A549 (cell line): ENCODE results near the gene SMARCA4. TPM values are rescaled to one million over a fixed set of nuclear protein-coding genes. Genes with fewer than 3 reads are reported as not detected.
A peak's percentile ranks its signal among the peaks of the same experiment; 100 is the strongest.

Experiments used
- ATAC-seq, 2 experiments: fragments of 200-7000 bp in 1 of 2; fragments of >200 bp in 1 of 2; cut with Nextera tagmentation in 1 of 2; cut with Tn5 transposase in 1 of 2; 3 replicates each; pipeline versions ENCODE4 v1.8.0 to v1.9.1; 2018 to 2020; ENCODE audit warnings: mild to moderate bottlenecking in 1 of 2, moderate library complexity in 1 of 2
- CTCF ChIA-PET: fragments of 300-600 bp; sonication (Branson Sonifier 250); formaldehyde crosslinking; extraction: SDS; loops from one replicate; lab custom pipeline; 2021; ENCODE audit warnings: antibody characterized with exemption, inconsistent platforms; lab: Yijun Ruan, JAX
- POLR2A ChIA-PET: fragments of 350-600 bp; formaldehyde crosslinking; extraction: SDS; loops from one replicate; lab custom pipeline; 2021; ENCODE audit warnings: antibody characterized with exemption, inconsistent platforms; lab: Yijun Ruan, JAX
- DNase-seq, 2 experiments: peaks; one replicate each; pipeline versions ENCODE4 v3.0.0 to v3.0.0-alpha.2; 2011 to 2016; ENCODE audit warnings: low read depth in 1 of 2, low spot score in 1 of 2
- FAIRE-seq: peaks from 2 replicates; lab custom pipeline; 2011; peaks lifted over from hg19 to GRCh38; lab: Jason Lieb, UNC
- H3K27ac ChIP-seq, 2 experiments: fragments of >200 bp; sonication (Bioruptor Twin); formaldehyde crosslinking; 3 replicates each; pipeline ENCODE4 v1.5.1; 2016 to 2017
- H3K4me1 ChIP-seq: fragments of >200 bp; sonication (Bioruptor Twin); formaldehyde crosslinking; 3 replicates; pipeline ENCODE4 v1.6.1; 2016
- H3K4me2 ChIP-seq: fragments of >200 bp; sonication (Bioruptor Twin); formaldehyde crosslinking; 3 replicates; pipeline ENCODE4 v1.6.1; 2016
- H3K4me3 ChIP-seq: fragments of >200 bp; sonication (Bioruptor Twin); formaldehyde crosslinking; 3 replicates; pipeline ENCODE4 v1.5.1; 2016
- H3K9me3 ChIP-seq: fragments of >200 bp; sonication (Bioruptor Twin); formaldehyde crosslinking; 3 replicates; pipeline ENCODE4 v1.6.1; 2016
- BCL3 ChIP-seq: fragments of >200 bp; sonication (Bioruptor Twin); formaldehyde crosslinking; IDR thresholded peaks from 3 replicates; pipeline ENCODE4 v1.6.1; 2016
- CBX2 ChIP-seq: fragments of 200-600 bp; sonication (generic); IDR thresholded peaks from 2 replicates; pipeline ENCODE4 v1.6.1; 2016; ENCODE audit warnings: low read depth, mild to moderate bottlenecking, borderline replicate concordance
- CHD4 ChIP-seq: fragments of 200-600 bp; sonication (generic); IDR thresholded peaks from 2 replicates; pipeline ENCODE4 v1.6.1; 2016; ENCODE audit warnings: antibody characterized with exemption, mild to moderate bottlenecking, borderline replicate concordance
- CTCF ChIP-seq: fragments of >200 bp; sonication (Bioruptor Twin); formaldehyde crosslinking; IDR thresholded peaks from 3 replicates; pipeline ENCODE4 v1.5.1; 2016
- EHF ChIP-seq: fragments of 250-450 bp; sonication (Bioruptor Pico); IDR thresholded peaks from 2 replicates; pipeline ENCODE4 v1.5.0; 2020; ENCODE audit warnings: mild to moderate bottlenecking
- EHMT2 ChIP-seq: fragments of 200-600 bp; sonication (generic); IDR thresholded peaks from 2 replicates; pipeline ENCODE4 v1.6.1; 2016; ENCODE audit warnings: antibody characterized with exemption, low read depth, mild to moderate bottlenecking, moderate library complexity
- EP300 ChIP-seq, 2 experiments: fragments of >200 bp; sonication (Bioruptor Twin); formaldehyde crosslinking; IDR thresholded peaks; 2 replicates in 1 of 2; 3 replicates in 1 of 2; pipeline ENCODE4 v1.6.1; 2016 to 2017
- FOSB ChIP-seq: fragments of 250-450 bp; sonication (Bioruptor Pico); IDR thresholded peaks from 2 replicates; pipeline ENCODE4 v1.5.0; 2020; ENCODE audit warnings: mild to moderate bottlenecking, moderate library complexity
- FOSL2 ChIP-seq, 2 experiments: fragments of 450-650 bp in 1 of 2; fragments of >200 bp in 1 of 2; sonication (Bioruptor Twin) in 1 of 2; formaldehyde crosslinking; IDR thresholded peaks; 2 replicates each; pipeline versions ENCODE4 v1.5.0 to v1.6.1; 2016 to 2020; ENCODE audit warnings: mild to moderate bottlenecking in 1 of 2, moderate library complexity in 1 of 2
- HES2 ChIP-seq: fragments of >200 bp; sonication (Bioruptor Twin); formaldehyde crosslinking; IDR thresholded peaks from 2 replicates; pipeline ENCODE4 v1.6.1; 2016
- HEYL ChIP-seq: fragments of 250-450 bp; sonication (Bioruptor Pico); IDR thresholded peaks from 2 replicates; pipeline ENCODE4 v1.8.0; 2021; ENCODE audit warnings: mild to moderate bottlenecking, moderate library complexity
- HOXA7 ChIP-seq: fragments of 250-450 bp; sonication (Bioruptor Pico); IDR thresholded peaks from 2 replicates; pipeline ENCODE4 v1.5.0; 2020; ENCODE audit warnings: mild to moderate bottlenecking, moderate library complexity
- HOXB13 ChIP-seq: fragments of 250-450 bp; sonication (Bioruptor Pico); IDR thresholded peaks from 2 replicates; pipeline ENCODE4 v1.5.0; 2020; ENCODE audit warnings: low read depth, mild to moderate bottlenecking, moderate library complexity
- KDM5A ChIP-seq: fragments of 200-600 bp; sonication (generic); IDR thresholded peaks from 2 replicates; pipeline ENCODE4 v1.6.1; 2016; ENCODE audit warnings: antibody characterized with exemption, mild to moderate bottlenecking
- MAFK ChIP-seq: fragments of 450-650 bp; IDR thresholded peaks from 2 replicates; pipeline ENCODE4 v1.6.1; 2014; ENCODE audit not compliant: partially characterized antibody
- MAX ChIP-seq: IDR thresholded peaks from 2 replicates; pipeline ENCODE4 v1.6.1; 2012
- NFE2L2 ChIP-seq: fragments of 150-350 bp; conservative IDR thresholded peaks from 2 replicates; pipeline ENCODE4 v1.6.1; 2014; ENCODE audit warnings: low read length
- NPAS2 ChIP-seq: fragments of 250-450 bp; sonication (Bioruptor Pico); IDR thresholded peaks from 2 replicates; pipeline ENCODE4 v1.8.0; 2022; ENCODE audit warnings: mild to moderate bottlenecking, moderate library complexity, borderline replicate concordance
- PHF8 ChIP-seq: fragments of 200-600 bp; sonication (generic); IDR thresholded peaks from 2 replicates; pipeline ENCODE4 v1.6.1; 2016; ENCODE audit warnings: low read depth, mild to moderate bottlenecking, antibody characterized with exemption, moderate library complexity, borderline replicate concordance
- POLR2A ChIP-seq: IDR thresholded peaks from 2 replicates; pipeline ENCODE4 v1.6.1; 2012; ENCODE audit warnings: mild to moderate bottlenecking, low read length
- POLR2AphosphoS2 ChIP-seq: conservative IDR thresholded peaks from 2 replicates; pipeline ENCODE4 v1.6.1; 2012; ENCODE audit warnings: low read length, improper control_type of control experiment, inconsistent platforms
- SREBF2 ChIP-seq: fragments of 450-650 bp; IDR thresholded peaks from 2 replicates; pipeline ENCODE4 v1.6.1; 2014; ENCODE audit warnings: mild to moderate bottlenecking, moderate library complexity
- TFCP2L1 ChIP-seq: fragments of 250-450 bp; sonication (Bioruptor Pico); IDR thresholded peaks from 2 replicates; pipeline ENCODE4 v1.5.0; 2021; ENCODE audit warnings: mild to moderate bottlenecking
- TP53 ChIP-seq: fragments of 250-450 bp; sonication (Bioruptor Pico); IDR thresholded peaks from 2 replicates; pipeline ENCODE4 v1.5.0; 2021; ENCODE audit warnings: mild to moderate bottlenecking, moderate library complexity
- USF2 ChIP-seq: fragments of 450-650 bp; IDR thresholded peaks from 2 replicates; pipeline ENCODE4 v1.6.1; 2014; ENCODE audit warnings: antibody characterized with exemption
- WGBS: methylation state at CpG from one replicate; pipeline ENCODE4 v1.1.6; 2017; ENCODE audit errors: missing lambda C conversion rate; 5-methylcytosine and 5-hydroxymethylcytosine counted together
- polyA plus RNA-seq, 4 experiments: library from polyadenylated mRNA; depleted of rRNA in 3 of 4; stranded (reverse); fragments of >200 nt; fragmentation: RNase III in 1 of 4; extraction: RNeasy Plus Mini Kit Qiagen cat#74134 plus additional on column Dnase treatment in 1 of 4; gene quantifications; 2 replicates in 3 of 4; 3 replicates in 1 of 4; pipeline ENCODE4 v1.2.3, GENCODE V29; 2011 to 2017

SMARCA4 gene
- polyA plus RNA-seq, 2 of the 4 experiments (the other 2 are of a cell fraction), result 8.1 to 11.9 TPM

- peaks cover 58% of the 10 kb centered on the region for H3K4me1 ChIP-seq
- H3K4me3 ChIP-seq, result peak overlapping the region; percentile 79; the same call in 2 of the 3 replicates
- ATAC-seq (no peak), DNase-seq (peak; percentile 43 to 62), FAIRE-seq (no peak)
- CTCF ChIA-PET, result interaction anchor here (1.2 to 2.1 kb wide), 3 partner anchors 34 to 56 kb away, joined by 3 to 5 read pairs (median 3); no protein-coding TSS in a partner anchor
- peak overlapping the region; percentile 98 for H3K4me2 ChIP-seq
- no peaks in the 10 kb centered on the region for H3K9me3 ChIP-seq
- 36% methylated on average over 6 of the region's 6 CpGs for WGBS
- TF ChIP-seq CBX2 (no peak), KDM5A (no peak), EHF (CRISPR knock-in tag) (no peak), HOXB13 (CRISPR knock-in tag) (no peak), CHD4 (no peak), CTCF (no peak), MAFK (no peak), POLR2AphosphoS2 (no peak), BCL3 (no peak), SREBF2 (no peak), POLR2A (no peak), TP53 (no peak), NPAS2 (CRISPR knock-in tag) (no peak), FOSL2 (IDR thresholded peaks at IDR 0.05) (no peak), FOSL2 (CRISPR knock-in tag; IDR thresholded peaks at IDR 0.05) (no peak), TFCP2L1 (CRISPR knock-in tag) (no peak), EP300 (IDR thresholded peaks at IDR 0.05) (no peak), HOXA7 (no peak)
- POLR2A ChIA-PET, result interaction anchor here (0.5 kb wide), 1 partner anchor 166 kb away, joined by 4 read pairs; no protein-coding TSS in a partner anchor
- peak overlapping the region; percentile 92 to 97 for H3K27ac ChIP-seq
Observed at GRCh38 chr19:11092181-11092538, 131.3 kb downstream of the SMARCA4 start.

- no peak overlapping the region for H3K4me3 ChIP-seq
- H3K27ac ChIP-seq, result peak overlapping the region in 1 of 2 experiments; percentile 97; a peak in 2 of 6 replicates
- no peak for ATAC-seq
- H3K4me2 ChIP-seq, result no peak overlapping the region
- ChIA-PET CTCF (interaction anchor here (0.6 to 2.1 kb wide), 6 partner anchors 11 to 157 kb away, joined by 3 to 9 read pairs (median 4); no protein-coding TSS in a partner anchor), POLR2A (no interaction called here)
- TF ChIP-seq TP53 (no peak), HOXA7 (no peak), CTCF (no peak), USF2 (no peak), PHF8 (no peak), POLR2A (no peak), NFE2L2 (no peak), SREBF2 (no peak), EHMT2 (no peak), HES2 (no peak), BCL3 (no peak), HEYL (no peak), FOSB (CRISPR knock-in tag) (no peak), MAX (no peak)
- H3K9me3 ChIP-seq, result no peaks in the 10 kb centered on the region
- FAIRE-seq, result no peak
- DNase-seq, result no peak
- WGBS, result 94% methylated on average over 15 of the region's 15 CpGs
- peaks cover 48% of the 10 kb centered on the region for H3K4me1 ChIP-seq
Observed at GRCh38 chr19:11093689-11094238, 132.9 kb downstream of the SMARCA4 start.
